Measurements from ENCODE around the gene NUP210L.
"Not testable (repeated sequence)": the region's sequence is repeated elsewhere in the genome, so short reads cannot be mapped to it uniquely, and the experiment has no call there.

NUP210L gene

GRCh38 chr1:153991806-153992205 lies 163.1 kb downstream of the NUP210L start:
- no peak for DNase-seq (ENCODE audit: low read depth)

GRCh38 chr1:153991151-153991630 lies 163.7 kb downstream of the NUP210L start:
- DNase-seq (ENCODE audit: low read depth): no peak

GRCh38 chr1:153990468-153991150 lies 164.3 kb downstream of the NUP210L start, which contains the start of gene RPS27:
RPS27 (plus strand) TSS chr1:153990762; CDS start chr1:153990797, 35 bp downstream.
- DNase-seq (ENCODE audit: low read depth): peak; percentile 79

GRCh38 chr1:153987621-153988020 lies 167.3 kb downstream of the NUP210L start:
- no peak for DNase-seq (ENCODE audit: low read depth)

GRCh38 chr1:153985941-153986761 lies 168.7 kb downstream of the NUP210L start, which contains the start of gene RAB13:
RAB13 (minus strand) TSS chr1:153986339; CDS start chr1:153986236, 103 bp downstream.
- no peak for DNase-seq (ENCODE audit: low read depth)

- peak; percentile 40 for DNase-seq (ENCODE audit: low read depth)
Measured at GRCh38 chr1:153985341-153985912, 169.4 kb downstream of the NUP210L start.

DNA sequence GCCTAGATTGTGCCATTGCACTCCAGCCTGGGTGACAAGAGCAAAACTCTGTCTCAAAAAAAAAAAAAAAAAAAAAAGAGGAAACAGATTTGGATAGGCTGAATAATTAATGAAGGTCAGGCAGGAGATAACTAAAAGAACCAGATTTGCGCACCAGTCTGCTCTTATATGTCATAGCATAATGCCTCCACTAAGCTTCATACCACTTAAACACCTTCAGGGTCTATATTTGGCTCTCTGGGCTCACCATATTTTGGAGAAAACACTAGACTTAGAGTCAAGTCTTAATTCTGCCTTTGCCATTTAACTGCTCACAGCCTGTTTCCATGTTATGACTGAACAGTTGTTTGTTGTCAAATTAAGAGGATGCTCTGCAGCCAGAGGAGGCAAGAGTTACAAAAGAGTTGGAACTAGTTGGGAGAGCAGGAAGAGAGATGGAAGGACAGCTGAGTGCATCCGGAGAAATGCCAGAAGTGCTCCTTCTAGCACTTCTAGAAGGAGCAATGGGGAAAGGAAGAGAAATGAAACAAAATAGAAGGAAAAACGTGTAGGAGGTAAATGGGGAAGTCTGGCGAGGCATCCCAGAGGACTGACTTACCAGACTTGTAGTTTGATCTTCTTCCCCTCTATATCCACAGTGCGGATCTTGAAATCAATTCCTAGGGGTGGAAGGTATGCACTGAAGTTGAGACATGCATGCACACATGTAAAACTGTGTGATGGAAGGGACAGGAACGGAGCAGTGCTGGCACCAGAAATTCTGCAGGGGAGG lies 170.6 kb downstream of the NUP210L start:
- DNase-seq (ENCODE audit: low read depth): no peak

- DNase-seq (ENCODE audit: low read depth): not testable (repeated sequence)
Measured at GRCh38 chr1:153981735-153982134, 173.1 kb downstream of the NUP210L start.

DNA sequence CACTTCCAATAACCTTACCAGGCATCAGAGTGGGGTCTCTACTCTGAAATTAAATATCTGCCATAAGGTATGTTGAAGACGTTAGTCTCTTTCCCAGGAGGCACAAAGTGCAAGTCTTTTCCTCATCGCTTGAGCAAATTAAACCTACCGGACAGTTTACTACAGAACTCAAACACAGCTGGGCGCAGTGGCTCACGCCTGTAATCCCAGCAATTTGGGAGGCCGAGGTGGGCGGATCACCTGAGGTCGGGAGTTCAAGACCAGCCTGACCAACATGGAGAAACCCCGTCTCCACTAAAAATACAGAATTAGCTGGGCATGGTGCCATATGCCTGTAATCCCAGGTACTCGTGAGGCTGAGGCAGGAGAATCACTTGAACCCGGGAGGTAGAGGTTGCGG lies 175.8 kb downstream of the NUP210L start:
- DNase-seq (ENCODE audit: low read depth): not testable (repeated sequence)

- DNase-seq (ENCODE audit: low read depth): no peak
Measured at GRCh38 chr1:153978274-153978909, 176.5 kb downstream of the NUP210L start.

- DNase-seq (ENCODE audit: low read depth): peak; percentile 66
Measured at GRCh38 chr1:153977250-153978240, 177.3 kb downstream of the NUP210L start, which contains the start of gene JTB. JTB (minus strand) TSS chr1:153977674; CDS start chr1:153977252, 422 bp downstream.

DNA sequence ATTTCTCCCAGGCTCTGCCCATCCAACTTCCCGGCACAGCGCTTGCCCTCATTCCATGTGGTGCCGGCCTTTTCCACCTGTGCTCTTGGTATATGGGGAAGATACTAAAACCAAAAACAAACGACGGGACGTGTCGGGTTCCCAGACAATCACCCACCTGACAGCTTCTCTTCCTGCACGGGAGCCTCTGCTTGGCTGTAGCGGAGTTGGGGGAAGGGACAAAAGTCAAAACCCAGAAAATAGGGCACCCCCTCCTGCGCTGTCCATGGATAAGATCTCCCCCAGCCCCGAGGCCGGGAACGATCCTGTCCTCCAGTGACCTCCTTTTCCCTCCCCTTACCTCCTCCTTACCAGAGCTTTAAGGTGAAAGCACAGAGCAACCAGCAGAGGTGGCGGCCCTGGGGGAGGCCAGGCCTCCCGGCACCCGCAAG lies 178.0 kb downstream of the NUP210L start:
- DNase-seq (ENCODE audit: low read depth): no peak

GRCh38 chr1:153973525-153973924 lies 181.3 kb downstream of the NUP210L start:
- no peak for DNase-seq (ENCODE audit: low read depth)

DNA sequence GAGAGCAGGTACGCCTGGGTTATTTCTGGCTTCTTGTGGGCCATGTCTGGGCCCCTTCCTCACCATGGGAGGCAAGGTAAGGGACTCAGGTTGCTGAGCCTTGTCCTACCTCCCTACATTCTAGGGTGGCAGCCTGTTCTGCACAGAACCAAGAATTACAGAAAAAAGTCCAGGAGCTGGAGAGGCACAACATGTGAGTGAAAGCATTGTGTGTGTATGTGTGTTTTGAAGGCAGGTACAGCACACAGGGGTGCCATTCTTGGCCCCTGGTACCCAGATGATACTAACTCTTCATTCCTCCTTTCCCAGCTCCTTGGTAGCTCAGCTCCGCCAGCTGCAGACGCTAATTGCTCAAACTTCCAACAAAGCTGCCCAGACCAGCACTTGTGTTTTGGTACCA lies 181.8 kb downstream of the NUP210L start:
- DNase-seq (ENCODE audit: low read depth): no peak

- DNase-seq (ENCODE audit: low read depth): no peak
Measured at GRCh38 chr1:153970346-153970745, 184.5 kb downstream of the NUP210L start.

GRCh38 chr1:153968972-153969371 lies 185.9 kb downstream of the NUP210L start:
- DNase-seq (ENCODE audit: low read depth): no peak

DNA sequence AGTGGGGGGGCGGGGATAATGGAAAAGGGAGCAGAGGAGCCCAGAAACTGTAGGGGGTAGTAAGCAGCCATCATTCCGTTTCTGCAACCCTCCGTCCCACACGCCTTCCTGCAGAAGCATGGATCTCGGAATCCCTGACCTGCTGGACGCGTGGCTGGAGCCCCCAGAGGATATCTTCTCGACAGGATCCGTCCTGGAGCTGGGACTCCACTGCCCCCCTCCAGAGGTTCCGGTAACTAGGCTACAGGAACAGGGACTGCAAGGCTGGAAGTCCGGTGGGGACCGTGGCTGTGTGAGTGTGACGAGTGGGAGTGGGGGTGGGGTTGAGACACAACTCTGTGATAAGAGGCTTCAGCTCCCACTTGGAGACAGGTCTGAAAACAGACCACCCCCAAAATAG lies 186.5 kb downstream of the NUP210L start:
- DNase-seq (ENCODE audit: low read depth): no peak

DNA sequence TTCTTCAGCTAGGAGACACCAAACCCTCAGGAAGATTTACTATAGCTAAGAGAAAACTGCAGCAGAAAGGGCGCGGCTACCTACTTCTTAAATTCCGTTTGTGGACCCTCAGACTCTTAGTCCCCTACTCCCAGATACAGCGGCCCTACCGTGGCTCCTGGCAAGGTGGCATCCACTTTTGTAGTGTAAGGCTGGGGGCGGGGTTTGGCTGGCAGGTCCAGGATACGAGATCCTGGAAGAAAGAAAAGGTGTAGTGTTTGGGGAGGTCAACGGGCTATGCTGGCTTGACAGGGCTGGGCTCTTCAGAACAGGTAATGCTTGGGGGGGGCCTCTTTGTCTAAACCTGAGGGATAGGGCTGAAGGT lies 186.9 kb downstream of the NUP210L start:
- DNase-seq (ENCODE audit: low read depth): no peak

DNA sequence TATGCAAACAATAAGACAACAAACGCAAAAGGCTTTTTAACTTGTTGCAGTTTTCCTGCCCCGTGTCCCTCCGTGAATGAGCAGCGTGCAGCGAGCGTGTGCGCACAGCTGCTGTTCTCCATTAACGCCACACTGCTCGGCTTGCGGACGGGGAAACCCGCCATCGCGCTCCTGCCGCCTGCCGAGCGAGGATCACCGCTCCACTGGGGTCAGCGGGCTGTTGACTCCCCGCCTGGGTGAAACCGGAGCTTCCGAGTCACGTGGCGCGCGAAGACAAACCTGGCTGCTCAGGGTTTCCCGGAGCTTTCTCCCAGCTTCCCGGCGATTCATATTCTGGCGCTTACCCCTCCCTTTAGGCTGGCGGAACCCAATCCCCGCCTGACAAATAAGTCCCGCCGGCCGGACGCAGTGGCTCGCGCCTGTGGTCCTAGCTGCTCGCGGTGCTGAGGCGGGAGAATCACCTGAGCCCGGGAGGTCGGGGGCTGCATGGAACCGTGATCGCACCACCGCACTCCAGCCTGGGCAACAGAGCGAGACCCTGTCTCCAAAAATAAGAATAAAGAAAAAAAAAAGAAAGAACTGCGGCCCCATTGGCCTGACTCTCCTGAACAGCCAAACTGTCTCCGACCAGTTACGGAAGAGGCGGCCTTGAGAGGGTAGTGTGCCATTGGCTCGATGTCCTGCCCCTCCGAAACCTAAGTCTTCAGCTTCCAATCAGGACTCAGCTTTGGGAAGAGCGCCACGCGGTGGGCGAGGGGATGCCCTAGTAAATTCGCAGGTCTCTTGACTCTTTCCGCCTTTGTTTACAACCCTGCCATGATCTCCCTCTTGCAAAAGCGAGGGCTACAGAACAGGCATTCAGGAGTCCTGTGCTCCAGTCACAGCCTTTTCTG lies 187.5 kb downstream of the NUP210L start, which contains the start of gene CREB3L4:
Gene CREB3L4, plus strand, starts transcription at position 796 of the 893 bp plus-strand sequence. CDS start 624 bp downstream, outside the sequence.
- DNase-seq (ENCODE audit: low read depth): peak; percentile 80

All from activated gamma-delta T cell treated with anti-CD3 and anti-CD28 coated beads, Interleukin-2, amount 50 U/mL, for 16 hours (primary cell).